Parathyroid adenoma (tissue), 2 donors: ENCODE measurements around the gene PHF19.

Source experiments
- H2AFZ ChIP-seq: fragments of 300-600 bp; sonication (generic); one replicate; pipeline ENCODE4 v1.7.0; 2017; ENCODE audit warnings: antibody characterized with exemption, mild to moderate bottlenecking
- H3K27ac ChIP-seq: fragments of 300-600 bp; sonication (generic); one replicate; pipeline ENCODE4 v1.7.0; 2017
- H3K27me3 ChIP-seq: fragments of 300-600 bp; sonication (generic); one replicate; pipeline ENCODE4 v1.7.0; 2017; ENCODE audit warnings: low read length; ENCODE audit not compliant: control insufficient read depth, insufficient read depth
- H3K36me3 ChIP-seq: fragments of 300-600 bp; sonication (generic); one replicate; pipeline ENCODE4 v1.7.0; 2017; ENCODE audit warnings: low read length; ENCODE audit not compliant: control insufficient read depth, insufficient read depth
- H3K4me1 ChIP-seq: fragments of 300-600 bp; sonication (generic); one replicate; pipeline ENCODE4 v1.7.0; 2017; ENCODE audit warnings: control low read depth
- H3K4me2 ChIP-seq: fragments of 300-600 bp; sonication (generic); one replicate; pipeline ENCODE4 v1.7.0; 2017; ENCODE audit warnings: low read length
- H3K4me3 ChIP-seq: fragments of 300-600 bp; sonication (generic); one replicate; pipeline ENCODE4 v1.7.0; 2017; ENCODE audit warnings: low read depth, low read length
- H3K79me2 ChIP-seq: fragments of 300-600 bp; sonication (generic); one replicate; pipeline ENCODE4 v1.7.0; 2017; ENCODE audit warnings: control low read depth
- H3K9ac ChIP-seq: fragments of 300-600 bp; sonication (generic); one replicate; pipeline ENCODE4 v1.7.0; 2017; ENCODE audit warnings: mild to moderate bottlenecking
- H3K9me3 ChIP-seq: fragments of 300-600 bp; sonication (generic); one replicate; pipeline ENCODE4 v1.7.0; 2017; ENCODE audit warnings: low read length; ENCODE audit not compliant: control insufficient read depth
- CTCF ChIP-seq: fragments of 300-600 bp; sonication (generic); IDR thresholded peaks from one replicate; pipeline ENCODE4 v1.7.0; 2017; ENCODE audit warnings: antibody characterized with exemption, mild to moderate bottlenecking
- donor health status: primary hyperparathyroidism.

The PHF19 gene

GRCh38 chr9:120876842-120877240, at the start of gene PHF19:
TSS of gene PHF19 (minus strand) at chr9:120877188. CDS start at chr9:120874741, 2,447 bp downstream.
- H2AFZ ChIP-seq = peak within 1 kb of the TSS; percentile 85
- H3K9me3 ChIP-seq = no peaks in the 10 kb centered on the region
- TF ChIP-seq CTCF = no peak
- peak within 1 kb of the TSS; percentile 87 for H3K4me2 ChIP-seq
- H3K27me3 ChIP-seq = no peaks in the 10 kb centered on the region
- H3K27ac ChIP-seq = peak within 1 kb of the TSS; percentile 20
- no peaks in the 10 kb centered on the region for H3K79me2 ChIP-seq
- H3K36me3 ChIP-seq = no peaks in the 10 kb centered on the region
- H3K4me3 ChIP-seq = peak within 1 kb of the TSS; percentile 61
- peaks cover 2% of the 10 kb centered on the region for H3K4me1 ChIP-seq
- no peak within 1 kb of the TSS for H3K9ac ChIP-seq

DNA sequence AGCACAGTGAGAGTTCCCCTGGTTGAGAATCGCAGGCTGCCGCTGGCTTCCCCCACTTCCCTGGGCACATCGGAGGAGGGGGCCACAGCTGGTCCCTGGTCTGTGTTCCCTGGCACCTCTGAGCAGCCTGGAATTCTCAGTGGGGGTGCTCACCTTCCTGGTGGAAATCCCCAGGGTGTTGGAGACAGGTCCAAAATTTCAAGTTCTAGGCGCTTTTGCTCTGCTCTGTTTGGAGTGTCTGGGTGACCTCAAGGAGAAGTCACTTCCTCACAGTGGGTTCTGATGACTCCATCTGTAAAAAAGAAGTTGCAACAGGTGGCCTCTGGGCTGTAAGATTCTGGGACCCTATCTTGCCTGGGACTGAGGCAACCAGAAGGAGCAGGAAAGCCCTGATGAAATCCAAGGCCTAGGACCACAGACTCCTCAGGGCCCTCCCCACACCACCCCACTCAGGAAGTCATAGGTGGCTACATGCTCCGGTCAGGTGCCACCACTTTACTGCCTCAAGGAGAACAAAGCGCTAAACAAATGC, 49.5 kb upstream of the PHF19 start, which contains the start of gene TRAF1:
TRAF1 (minus strand) TSS at position 400 of the 532 bp plus-strand sequence. CDS start 721 bp downstream, outside the sequence.
- no peak within 1 kb of the TSS for H2AFZ ChIP-seq
- no peak within 1 kb of the TSS for H3K4me3 ChIP-seq
- no peaks in the 10 kb centered on the region for H3K9me3 ChIP-seq
- H3K27ac ChIP-seq = no peak within 1 kb of the TSS
- no peak for TF ChIP-seq CTCF
- H3K36me3 ChIP-seq = no peaks in the 10 kb centered on the region
- no peak within 1 kb of the TSS for H3K4me2 ChIP-seq
- no peaks in the 10 kb centered on the region for H3K79me2 ChIP-seq
- H3K9ac ChIP-seq = no peak within 1 kb of the TSS
- H3K4me1 ChIP-seq = peaks cover 3% of the 10 kb centered on the region
- no peaks in the 10 kb centered on the region for H3K27me3 ChIP-seq

GRCh38 chr9:120925535-120926396, 48.8 kb upstream of the PHF19 start:
- Histone ChIP-seq H3K36me3 (no peaks in the 10 kb centered on the region), H2AFZ (no peak overlapping the region), H3K27me3 (no peaks in the 10 kb centered on the region), H3K79me2 (no peaks in the 10 kb centered on the region), H3K9me3 (no peaks in the 10 kb centered on the region), H3K27ac (no peak overlapping the region), H3K4me3 (no peak overlapping the region), H3K9ac (no peak overlapping the region), H3K4me2 (no peak overlapping the region), H3K4me1 (peaks cover 3% of the 10 kb centered on the region)
- TF ChIP-seq CTCF = no peak

DNA sequence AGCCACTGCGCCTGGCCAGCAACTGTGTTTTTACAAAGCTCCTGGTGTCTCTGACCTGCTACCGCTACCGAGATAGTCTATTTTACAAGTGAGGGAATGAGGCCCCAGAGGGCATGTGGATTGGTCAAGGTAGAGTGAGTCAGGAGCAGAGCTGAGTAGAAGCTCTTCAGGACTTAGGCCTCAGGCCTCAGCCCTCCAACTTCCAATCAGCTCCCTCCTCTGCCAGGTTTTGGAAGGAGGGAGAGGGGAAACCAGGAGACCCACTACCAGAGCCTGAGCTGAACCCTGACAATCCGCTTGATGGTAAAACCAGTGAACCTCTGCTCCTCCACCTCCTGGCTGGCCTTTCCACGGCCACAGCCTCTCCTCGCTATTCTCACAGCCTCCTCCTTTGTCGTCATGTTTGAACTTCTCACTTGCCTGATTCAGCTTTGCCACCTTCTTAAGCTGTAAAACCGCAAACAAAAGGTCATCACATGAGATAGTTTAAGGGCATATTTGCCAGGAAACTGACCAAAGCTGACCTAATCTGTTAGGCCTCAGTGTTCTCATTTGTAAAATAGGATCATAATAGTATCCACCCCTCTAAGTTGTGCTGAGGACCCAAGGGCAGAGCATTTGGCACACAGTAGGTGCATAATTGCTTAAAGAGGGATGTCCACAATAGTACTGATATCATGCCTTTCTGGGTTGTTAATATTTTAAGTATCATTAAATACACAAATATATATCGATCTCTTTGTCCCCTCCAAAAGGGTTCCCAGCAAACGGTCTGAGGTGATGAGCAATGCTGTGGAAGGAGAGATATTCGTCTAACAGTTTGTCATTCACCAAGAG, 47.9 kb upstream of the PHF19 start:
- Histone ChIP-seq H2AFZ (no peak overlapping the region), H3K27me3 (no peaks in the 10 kb centered on the region), H3K36me3 (no peaks in the 10 kb centered on the region), H3K4me2 (no peak overlapping the region), H3K4me3 (no peak overlapping the region), H3K79me2 (no peaks in the 10 kb centered on the region), H3K27ac (no peak overlapping the region), H3K4me1 (peaks cover 3% of the 10 kb centered on the region), H3K9me3 (no peaks in the 10 kb centered on the region), H3K9ac (no peak overlapping the region)
- no peak for TF ChIP-seq CTCF
